HepG2 (cell line): ENCODE results near the gene C21orf58. TPM values are rescaled to one million over a fixed set of nuclear protein-coding genes. Genes with fewer than 3 reads are reported as not detected.

Experiments used
- BCLAF1 ChIP-seq: fragments of 450-650 bp; IDR thresholded peaks from 2 replicates; pipeline ENCODE4 v1.6.1; 2017; ENCODE audit warnings: mild to moderate bottlenecking
- E2F5 ChIP-seq: sonication (generic); formaldehyde crosslinking; conservative IDR thresholded peaks from 2 replicates; pipeline ENCODE4 v1.4.0; 2020; ENCODE audit warnings: missing genetic modification reagents
- ESRRA ChIP-seq: sonication (generic); formaldehyde crosslinking; IDR thresholded peaks from 2 replicates; pipeline ENCODE4 v1.5.1; 2020; ENCODE audit warnings: mild to moderate bottlenecking, low read depth, missing genetic modification reagents
- FOXC1 ChIP-seq: sonication (generic); formaldehyde crosslinking; IDR thresholded peaks from 2 replicates; pipeline ENCODE4 v1.8.0; 2022; ENCODE audit warnings: mild to moderate bottlenecking, missing genetic modification reagents, borderline replicate concordance
- MAZ ChIP-seq, 2 experiments: sonication (generic) in 1 of 2; formaldehyde crosslinking in 1 of 2; IDR thresholded peaks; 2 replicates each; pipeline versions ENCODE4 v1.5.0 to v1.6.1; 2012 to 2020; ENCODE audit warnings: low read depth in 2 of 2, mild to moderate bottlenecking in 2 of 2, borderline replicate concordance in 1 of 2, improper control_type of control experiment in 1 of 2, low read length in 1 of 2, missing genetic modification reagents in 1 of 2, moderate library complexity in 1 of 2
- MED1 ChIP-seq: sonication (generic); formaldehyde crosslinking; IDR thresholded peaks from 2 replicates; pipeline ENCODE4 v1.4.0; 2020; ENCODE audit warnings: missing genetic modification reagents
- SAP130 ChIP-seq: IDR thresholded peaks from 2 replicates; pipeline ENCODE4 v1.6.1; 2016; ENCODE audit warnings: low read depth
- SIN3B ChIP-seq: fragments of 150-350 bp; IDR thresholded peaks from 2 replicates; pipeline ENCODE4 v1.6.1; 2014; ENCODE audit warnings: low read length
- SKI ChIP-seq: fragments of 450-650 bp; IDR thresholded peaks from one replicate; pipeline ENCODE4 v1.6.1; 2018; ENCODE audit warnings: mild to moderate bottlenecking; ENCODE audit not compliant: partially characterized antibody
- THAP11 ChIP-seq: IDR thresholded peaks from 2 replicates; pipeline ENCODE4 v1.6.1; 2016; ENCODE audit warnings: missing biosample characterization, missing genetic modification reagents
- YY1 ChIP-seq: IDR thresholded peaks from 2 replicates; pipeline ENCODE4 v1.6.1; 2011; ENCODE audit warnings: low read length, low read depth, moderate library complexity, mild to moderate bottlenecking; ENCODE audit not compliant: insufficient read depth, insufficient replicate concordance
- ZFX ChIP-seq: sonication (generic); formaldehyde crosslinking; IDR thresholded peaks from 2 replicates; pipeline ENCODE4 v1.4.0; 2020; ENCODE audit warnings: mild to moderate bottlenecking, low read depth, missing genetic modification reagents, moderate library complexity
- ZNF343 ChIP-seq: sonication (generic); formaldehyde crosslinking; IDR thresholded peaks from 2 replicates; pipeline ENCODE4 v1.4.0; 2020; ENCODE audit warnings: mild to moderate bottlenecking, missing genetic modification reagents
- ZNF354B ChIP-seq: sonication (generic); formaldehyde crosslinking; IDR thresholded peaks from 2 replicates; pipeline ENCODE4 v1.8.0; 2022; ENCODE audit warnings: mild to moderate bottlenecking, missing genetic modification reagents
- ZNF709 ChIP-seq: sonication (generic); formaldehyde crosslinking; IDR thresholded peaks from 2 replicates; pipeline ENCODE4 v1.5.0; 2020; ENCODE audit warnings: mild to moderate bottlenecking, missing genetic modification reagents
- polyA plus RNA-seq, 8 experiments: library from polyadenylated mRNA; depleted of rRNA in 3 of 8; stranded (reverse) in 7 of 8; unstranded in 1 of 8; fragments of >200 nt; fragmentation: Illumina TruSeq in 4 of 8; extraction: Trizol in 4 of 8; gene quantifications; 2 replicates each; pipeline versions ENCODE4 v1.2.1 to v1.2.3, GENCODE V29; 2011 to 2016; ENCODE audit warnings: low read depth in 4 of 8, missing spikeins in 1 of 8, mixed read lengths in 1 of 8; ENCODE audit not compliant: insufficient read depth in 1 of 8
- total RNA-seq, 5 experiments: library from RNA; depleted of rRNA; stranded (reverse); fragments of >200 nt; fragmentation: Illumina TruSeq; extraction: Trizol; gene quantifications; 2 replicates each; pipeline ENCODE4 v1.2.3, GENCODE V29; 2016; ENCODE audit warnings: low read depth in 1 of 5
- TF ChIP-seq, protein P1 (sequence below): sonication (generic); formaldehyde crosslinking; IDR thresholded peaks from 2 replicates; pipeline ENCODE4 v1.5.0; 2020; ENCODE audit warnings: mild to moderate bottlenecking, missing genetic modification reagents, borderline replicate concordance
- TF ChIP-seq, protein P2 (sequence below): sonication (generic); formaldehyde crosslinking; IDR thresholded peaks from 2 replicates; pipeline ENCODE4 v1.9.0; 2021; ENCODE audit warnings: missing genetic modification reagents, borderline replicate concordance

C21orf58 gene
- total and polyA plus RNA-seq, 2 of the 13 experiments (the other 11 are each of a cell fraction or from before 2014, with no cell fraction given): 3.5 to 6.8 TPM

DNA sequence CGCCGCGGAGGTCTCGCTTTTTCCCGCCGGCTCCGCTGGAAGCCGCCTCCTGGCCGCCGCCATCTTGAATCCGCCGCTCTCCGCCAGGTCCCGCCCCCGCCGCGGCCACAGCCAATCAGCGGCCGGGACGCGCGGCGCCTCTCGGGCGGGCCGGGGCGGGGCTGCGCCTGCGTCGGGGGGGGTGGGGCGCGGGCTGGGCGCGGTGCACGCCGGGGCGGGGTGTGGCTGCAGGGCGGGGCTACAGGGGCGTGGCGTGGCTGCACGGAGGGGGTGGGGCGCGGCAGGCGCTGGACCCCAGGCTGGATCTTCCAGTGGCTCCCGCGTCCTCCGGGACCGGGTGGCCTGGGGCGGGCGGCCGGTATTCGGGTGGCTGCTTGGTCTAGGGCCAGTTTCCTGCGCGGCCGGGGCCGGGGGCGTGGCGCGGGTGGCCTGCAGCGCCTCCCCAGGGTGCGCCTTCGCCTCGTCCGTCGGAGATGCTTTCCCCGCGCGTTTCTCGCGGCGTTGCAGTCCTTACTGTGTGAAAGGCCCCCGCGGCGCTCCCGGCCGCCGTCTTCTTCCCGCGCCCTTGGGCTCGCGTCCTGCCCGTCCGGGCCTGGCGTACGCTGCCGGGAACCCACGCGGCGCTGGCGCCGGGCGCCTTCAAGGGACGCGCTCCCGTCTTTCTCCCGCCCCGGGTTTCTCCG lies 861 bp upstream of the C21orf58 start (continued):
- TF ChIP-seq MAZ (IDR thresholded peaks at IDR 0.05; ENCODE audit: borderline replicate concordance, low read depth, low read length): peak; percentile 37; the same call in 1 of the 2 replicates
- peak; percentile 53 for TF ChIP-seq MAZ (CRISPR knock-in tag; IDR thresholded peaks at IDR 0.05; ENCODE audit: low read depth)
- TF ChIP-seq YY1: peak; percentile 95
- peak; percentile 93 for TF ChIP-seq E2F5 (CRISPR knock-in tag)
- 0 out of 2 replicates have a peak, but pooled peaks have one; percentile 27 for TF ChIP-seq ZNF343 (CRISPR knock-in tag)
- peak; percentile 89 for TF ChIP-seq SIN3B
- TF ChIP-seq, protein P1, sequence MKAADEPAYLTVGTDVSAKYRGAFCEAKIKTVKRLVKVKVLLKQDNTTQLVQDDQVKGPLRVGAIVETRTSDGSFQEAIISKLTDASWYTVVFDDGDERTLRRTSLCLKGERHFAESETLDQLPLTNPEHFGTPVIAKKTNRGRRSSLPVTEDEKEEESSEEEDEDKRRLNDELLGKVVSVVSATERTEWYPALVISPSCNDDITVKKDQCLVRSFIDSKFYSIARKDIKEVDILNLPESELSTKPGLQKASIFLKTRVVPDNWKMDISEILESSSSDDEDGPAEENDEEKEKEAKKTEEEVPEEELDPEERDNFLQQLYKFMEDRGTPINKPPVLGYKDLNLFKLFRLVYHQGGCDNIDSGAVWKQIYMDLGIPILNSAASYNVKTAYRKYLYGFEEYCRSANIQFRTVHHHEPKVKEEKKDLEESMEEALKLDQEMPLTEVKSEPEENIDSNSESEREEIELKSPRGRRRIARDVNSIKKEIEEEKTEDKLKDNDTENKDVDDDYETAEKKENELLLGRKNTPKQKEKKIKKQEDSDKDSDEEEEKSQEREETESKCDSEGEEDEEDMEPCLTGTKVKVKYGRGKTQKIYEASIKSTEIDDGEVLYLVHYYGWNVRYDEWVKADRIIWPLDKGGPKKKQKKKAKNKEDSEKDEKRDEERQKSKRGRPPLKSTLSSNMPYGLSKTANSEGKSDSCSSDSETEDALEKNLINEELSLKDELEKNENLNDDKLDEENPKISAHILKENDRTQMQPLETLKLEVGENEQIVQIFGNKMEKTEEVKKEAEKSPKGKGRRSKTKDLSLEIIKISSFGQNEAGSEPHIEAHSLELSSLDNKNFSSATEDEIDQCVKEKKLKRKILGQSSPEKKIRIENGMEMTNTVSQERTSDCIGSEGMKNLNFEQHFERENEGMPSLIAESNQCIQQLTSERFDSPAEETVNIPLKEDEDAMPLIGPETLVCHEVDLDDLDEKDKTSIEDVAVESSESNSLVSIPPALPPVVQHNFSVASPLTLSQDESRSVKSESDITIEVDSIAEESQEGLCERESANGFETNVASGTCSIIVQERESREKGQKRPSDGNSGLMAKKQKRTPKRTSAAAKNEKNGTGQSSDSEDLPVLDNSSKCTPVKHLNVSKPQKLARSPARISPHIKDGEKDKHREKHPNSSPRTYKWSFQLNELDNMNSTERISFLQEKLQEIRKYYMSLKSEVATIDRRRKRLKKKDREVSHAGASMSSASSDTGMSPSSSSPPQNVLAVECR: peak; percentile 81
- no peak for TF ChIP-seq BCLAF1
- no peak for TF ChIP-seq ZNF709 (CRISPR knock-in tag)
- TF ChIP-seq ZNF354B (CRISPR knock-in tag): no peak
- no peak for TF ChIP-seq ESRRA (CRISPR knock-in tag)
- TF ChIP-seq ZFX (CRISPR knock-in tag): peak; percentile 48
- peak; percentile 59 for TF ChIP-seq SAP130 (CRISPR knock-in tag)
- TF ChIP-seq FOXC1 (CRISPR knock-in tag): 0 out of 2 replicates have a peak, but pooled peaks have one; percentile 26
- TF ChIP-seq THAP11 (CRISPR knock-in tag): peak; percentile 27; the same call in 1 of the 2 replicates
- TF ChIP-seq MED1: 0 out of 2 replicates have a peak, but pooled peaks have one; percentile 6
- TF ChIP-seq, protein P2, sequence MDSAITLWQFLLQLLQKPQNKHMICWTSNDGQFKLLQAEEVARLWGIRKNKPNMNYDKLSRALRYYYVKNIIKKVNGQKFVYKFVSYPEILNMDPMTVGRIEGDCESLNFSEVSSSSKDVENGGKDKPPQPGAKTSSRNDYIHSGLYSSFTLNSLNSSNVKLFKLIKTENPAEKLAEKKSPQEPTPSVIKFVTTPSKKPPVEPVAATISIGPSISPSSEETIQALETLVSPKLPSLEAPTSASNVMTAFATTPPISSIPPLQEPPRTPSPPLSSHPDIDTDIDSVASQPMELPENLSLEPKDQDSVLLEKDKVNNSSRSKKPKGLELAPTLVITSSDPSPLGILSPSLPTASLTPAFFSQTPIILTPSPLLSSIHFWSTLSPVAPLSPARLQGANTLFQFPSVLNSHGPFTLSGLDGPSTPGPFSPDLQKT (CRISPR knock-in tag): no peak
- no peak for TF ChIP-seq SKI
